HepG2 (cell line): ENCODE measurements around the gene NOB1. TPM values are rescaled to one million over a fixed set of nuclear protein-coding genes. Genes with fewer than 3 reads are reported as not detected.

Experiments used
- ATF3 ChIP-seq: sonication (generic); formaldehyde crosslinking; IDR thresholded peaks from 2 replicates; pipeline ENCODE4 v1.4.0; 2020; ENCODE audit warnings: missing genetic modification reagents
- GABPB1 ChIP-seq: IDR thresholded peaks from 2 replicates; pipeline ENCODE4 v1.6.1; 2016; ENCODE audit warnings: mild to moderate bottlenecking, missing genetic modification reagents, moderate library complexity, missing compliant biosample characterization
- KAT8 ChIP-seq: IDR thresholded peaks from 2 replicates; pipeline ENCODE4 v1.6.1; 2016; ENCODE audit warnings: missing genetic modification reagents, missing compliant biosample characterization
- KDM4B ChIP-seq: sonication (generic); formaldehyde crosslinking; IDR thresholded peaks from 2 replicates; pipeline ENCODE4 v1.4.0; 2020; ENCODE audit warnings: missing genetic modification reagents
- MLX ChIP-seq: IDR thresholded peaks from 2 replicates; pipeline ENCODE4 v1.6.1; 2016
- MLXIP ChIP-seq: sonication (generic); formaldehyde crosslinking; IDR thresholded peaks from 2 replicates; pipeline ENCODE4 v1.9.0; 2021; ENCODE audit warnings: missing genetic modification reagents, borderline replicate concordance
- NFATC3 ChIP-seq: sonication (generic); formaldehyde crosslinking; IDR thresholded peaks from 2 replicates; pipeline ENCODE4 v1.5.1; 2020; ENCODE audit warnings: mild to moderate bottlenecking, missing genetic modification reagents
- PAX8 ChIP-seq: sonication (generic); formaldehyde crosslinking; IDR thresholded peaks from 2 replicates; pipeline ENCODE4 v1.8.0; 2022; ENCODE audit warnings: mild to moderate bottlenecking, missing genetic modification reagents, borderline replicate concordance
- RBFOX2 ChIP-seq: fragments of 200-400 bp; formaldehyde crosslinking; IDR thresholded peaks from 2 replicates; pipeline ENCODE4 v1.6.1; 2017; ENCODE audit warnings: low read depth, mild to moderate bottlenecking, low read length
- SOX13 ChIP-seq, 3 experiments: fragments of 450-650 bp in 1 of 3; sonication (generic) in 1 of 3; formaldehyde crosslinking in 1 of 3; IDR thresholded peaks in 2 of 3; conservative IDR thresholded peaks in 1 of 3; 2 replicates each; pipeline versions ENCODE4 v1.5.0 to v1.6.1; 2016 to 2020; ENCODE audit warnings: antibody characterized with exemption in 1 of 3, mild to moderate bottlenecking in 1 of 3, missing compliant biosample characterization in 1 of 3, missing genetic modification reagents in 1 of 3, moderate library complexity in 1 of 3
- TEAD2 ChIP-seq: sonication (generic); formaldehyde crosslinking; IDR thresholded peaks from 2 replicates; pipeline ENCODE4 v1.9.0; 2021; ENCODE audit warnings: missing genetic modification reagents
- ZNF33A ChIP-seq: sonication (generic); formaldehyde crosslinking; IDR thresholded peaks from 2 replicates; pipeline ENCODE4 v1.5.1; 2020; ENCODE audit warnings: missing genetic modification reagents, mild to moderate bottlenecking, moderate library complexity, borderline replicate concordance
- ZNF589 ChIP-seq: sonication (generic); formaldehyde crosslinking; conservative IDR thresholded peaks from 2 replicates; pipeline ENCODE4 v1.8.0; 2022; ENCODE audit warnings: mild to moderate bottlenecking, moderate library complexity, missing genetic modification reagents
- ZNF691 ChIP-seq: sonication (generic); formaldehyde crosslinking; IDR thresholded peaks from 2 replicates; pipeline ENCODE4 v1.4.0; 2020; ENCODE audit warnings: missing genetic modification reagents, low read depth, mild to moderate bottlenecking, borderline replicate concordance
- ZNF749 ChIP-seq: sonication (generic); formaldehyde crosslinking; IDR thresholded peaks from 2 replicates; pipeline ENCODE4 v1.8.0; 2022; ENCODE audit warnings: mild to moderate bottlenecking, missing genetic modification reagents, moderate library complexity, borderline replicate concordance
- ZSCAN25 ChIP-seq: sonication (generic); formaldehyde crosslinking; IDR thresholded peaks from 2 replicates; pipeline ENCODE4 v1.8.0; 2022; ENCODE audit warnings: mild to moderate bottlenecking, missing genetic modification reagents
- polyA plus RNA-seq, 8 experiments: library from polyadenylated mRNA; depleted of rRNA in 3 of 8; stranded (reverse) in 7 of 8; unstranded in 1 of 8; fragments of >200 nt; fragmentation: Illumina TruSeq in 4 of 8; extraction: Trizol in 4 of 8; gene quantifications; 2 replicates each; pipeline versions ENCODE4 v1.2.1 to v1.2.3, GENCODE V29; 2011 to 2016; ENCODE audit warnings: low read depth in 4 of 8, missing spikeins in 1 of 8, mixed read lengths in 1 of 8; ENCODE audit not compliant: insufficient read depth in 1 of 8
- total RNA-seq, 5 experiments: library from RNA; depleted of rRNA; stranded (reverse); fragments of >200 nt; fragmentation: Illumina TruSeq; extraction: Trizol; gene quantifications; 2 replicates each; pipeline ENCODE4 v1.2.3, GENCODE V29; 2016; ENCODE audit warnings: low read depth in 1 of 5
- TF ChIP-seq, protein P1 (sequence below): sonication (generic); formaldehyde crosslinking; IDR thresholded peaks from 2 replicates; pipeline ENCODE4 v1.5.1; 2020; ENCODE audit warnings: mild to moderate bottlenecking, missing genetic modification reagents, moderate library complexity

The NOB1 gene
- total and polyA plus RNA-seq, 2 of the 13 experiments (the other 11 are each of a cell fraction or from before 2014, with no cell fraction given): 47.1 to 162 TPM

- TF ChIP-seq ATF3 (CRISPR knock-in tag) (no peak), KAT8 (CRISPR knock-in tag) (peak; percentile 100), PAX8 (CRISPR knock-in tag) (no peak), MLX (CRISPR knock-in tag) (peak; percentile 49; the same call in 1 of the 2 replicates), KDM4B (CRISPR knock-in tag) (no peak), ZNF691 (CRISPR knock-in tag) (no peak; the same call in 1 of the 2 replicates), ZNF589 (0 out of 2 replicates have a peak, but pooled peaks have one; percentile 59), TEAD2 (CRISPR knock-in tag) (no peak; the same call in 1 of the 2 replicates), ZSCAN25 (CRISPR knock-in tag) (peak; percentile 68), MLXIP (CRISPR knock-in tag) (no peak), ZNF33A (CRISPR knock-in tag) (no peak; the same call in 1 of the 2 replicates), GABPB1 (CRISPR knock-in tag) (peak; percentile 95), SOX13 (IDR thresholded peaks at IDR 0.05) (no peak), SOX13 (CRISPR knock-in tag; conservative IDR thresholded peaks at IDR 0.05 in 1 of 2, IDR thresholded peaks at IDR 0.05 in 1 of 2) (peak in 1 of 2 experiments; percentile 24; a peak in 2 of 4 replicates), RBFOX2 (peak; percentile 95), ZNF749 (CRISPR knock-in tag) (no peak), NFATC3 (CRISPR knock-in tag) (no peak)
- TF ChIP-seq, protein P1, sequence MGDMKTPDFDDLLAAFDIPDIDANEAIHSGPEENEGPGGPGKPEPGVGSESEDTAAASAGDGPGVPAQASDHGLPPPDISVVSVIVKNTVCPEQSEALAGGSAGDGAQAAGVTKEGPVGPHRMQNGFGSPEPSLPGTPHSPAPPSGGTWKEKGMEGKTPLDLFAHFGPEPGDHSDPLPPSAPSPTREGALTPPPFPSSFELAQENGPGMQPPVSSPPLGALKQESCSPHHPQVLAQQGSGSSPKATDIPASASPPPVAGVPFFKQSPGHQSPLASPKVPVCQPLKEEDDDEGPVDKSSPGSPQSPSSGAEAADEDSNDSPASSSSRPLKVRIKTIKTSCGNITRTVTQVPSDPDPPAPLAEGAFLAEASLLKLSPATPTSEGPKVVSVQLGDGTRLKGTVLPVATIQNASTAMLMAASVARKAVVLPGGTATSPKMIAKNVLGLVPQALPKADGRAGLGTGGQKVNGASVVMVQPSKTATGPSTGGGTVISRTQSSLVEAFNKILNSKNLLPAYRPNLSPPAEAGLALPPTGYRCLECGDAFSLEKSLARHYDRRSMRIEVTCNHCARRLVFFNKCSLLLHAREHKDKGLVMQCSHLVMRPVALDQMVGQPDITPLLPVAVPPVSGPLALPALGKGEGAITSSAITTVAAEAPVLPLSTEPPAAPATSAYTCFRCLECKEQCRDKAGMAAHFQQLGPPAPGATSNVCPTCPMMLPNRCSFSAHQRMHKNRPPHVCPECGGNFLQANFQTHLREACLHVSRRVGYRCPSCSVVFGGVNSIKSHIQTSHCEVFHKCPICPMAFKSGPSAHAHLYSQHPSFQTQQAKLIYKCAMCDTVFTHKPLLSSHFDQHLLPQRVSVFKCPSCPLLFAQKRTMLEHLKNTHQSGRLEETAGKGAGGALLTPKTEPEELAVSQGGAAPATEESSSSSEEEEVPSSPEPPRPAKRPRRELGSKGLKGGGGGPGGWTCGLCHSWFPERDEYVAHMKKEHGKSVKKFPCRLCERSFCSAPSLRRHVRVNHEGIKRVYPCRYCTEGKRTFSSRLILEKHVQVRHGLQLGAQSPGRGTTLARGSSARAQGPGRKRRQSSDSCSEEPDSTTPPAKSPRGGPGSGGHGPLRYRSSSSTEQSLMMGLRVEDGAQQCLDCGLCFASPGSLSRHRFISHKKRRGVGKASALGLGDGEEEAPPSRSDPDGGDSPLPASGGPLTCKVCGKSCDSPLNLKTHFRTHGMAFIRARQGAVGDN: peak; percentile 94
Measured at GRCh38 chr16:69761983-69762813, 7.5 kb upstream of the NOB1 start, which contains the start of gene WWP2 (continued).
